Measurements from ENCODE around the gene LYPLA2.

DNA sequence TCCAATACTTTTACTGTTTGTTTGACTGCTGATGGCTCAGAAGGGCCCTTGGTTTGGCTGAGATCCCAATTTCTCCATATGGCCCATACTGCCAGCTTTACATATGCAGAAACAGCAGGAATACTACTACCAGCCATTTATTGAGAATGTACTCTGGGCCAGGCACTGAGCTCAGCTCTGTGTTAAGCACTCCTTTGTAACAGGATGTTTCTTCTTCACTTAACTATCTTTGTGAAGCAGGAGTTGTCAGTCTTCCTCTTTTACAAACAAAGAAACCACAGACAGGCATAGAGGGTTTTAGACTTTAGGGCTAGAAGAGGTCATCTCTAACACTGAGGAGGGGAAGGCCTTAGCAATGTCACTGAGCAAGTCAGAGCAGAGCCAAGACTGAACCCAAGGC lies 26.0 kb downstream of the LYPLA2 start:
- TF ChIP-seq, protein P1, sequence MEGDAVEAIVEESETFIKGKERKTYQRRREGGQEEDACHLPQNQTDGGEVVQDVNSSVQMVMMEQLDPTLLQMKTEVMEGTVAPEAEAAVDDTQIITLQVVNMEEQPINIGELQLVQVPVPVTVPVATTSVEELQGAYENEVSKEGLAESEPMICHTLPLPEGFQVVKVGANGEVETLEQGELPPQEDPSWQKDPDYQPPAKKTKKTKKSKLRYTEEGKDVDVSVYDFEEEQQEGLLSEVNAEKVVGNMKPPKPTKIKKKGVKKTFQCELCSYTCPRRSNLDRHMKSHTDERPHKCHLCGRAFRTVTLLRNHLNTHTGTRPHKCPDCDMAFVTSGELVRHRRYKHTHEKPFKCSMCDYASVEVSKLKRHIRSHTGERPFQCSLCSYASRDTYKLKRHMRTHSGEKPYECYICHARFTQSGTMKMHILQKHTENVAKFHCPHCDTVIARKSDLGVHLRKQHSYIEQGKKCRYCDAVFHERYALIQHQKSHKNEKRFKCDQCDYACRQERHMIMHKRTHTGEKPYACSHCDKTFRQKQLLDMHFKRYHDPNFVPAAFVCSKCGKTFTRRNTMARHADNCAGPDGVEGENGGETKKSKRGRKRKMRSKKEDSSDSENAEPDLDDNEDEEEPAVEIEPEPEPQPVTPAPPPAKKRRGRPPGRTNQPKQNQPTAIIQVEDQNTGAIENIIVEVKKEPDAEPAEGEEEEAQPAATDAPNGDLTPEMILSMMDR (IDR thresholded peaks at IDR 0.05) = no peak
- TF ChIP-seq EZH2 (IDR thresholded peaks at IDR 0.05; ENCODE audit: borderline replicate concordance, insufficient read depth, low read depth, low read length, poor library complexity, severe bottlenecking) = no peak
